HG02973 (cell line): ENCODE data around the gene ITGAL.

Source experiments
- ATAC-seq: cut with Tn5 transposase; IDR thresholded peaks from one replicate; pipeline ENCODE4 v1.9.1; 2021; ENCODE audit warnings: moderate library complexity; ENCODE audit not compliant: unreplicated experiment

The ITGAL gene

GRCh38 chr16:30541502-30542329 is 69.2 kb downstream of the ITGAL start:
- no peak for ATAC-seq

GRCh38 chr16:30543067-30543466 is 70.5 kb downstream of the ITGAL start:
- ATAC-seq = no peak

GRCh38 chr16:30546115-30546514 is 73.6 kb downstream of the ITGAL start:
- ATAC-seq = no peak

GRCh38 chr16:30548416-30549253 is 76.1 kb downstream of the ITGAL start:
- ATAC-seq = no peak

- ATAC-seq = no peak
These were observed 79.2 kb downstream of the ITGAL start for GRCh38 chr16:30551781-30552180.

GRCh38 chr16:30552956-30553355 is 80.4 kb downstream of the ITGAL start:
- no peak for ATAC-seq

- no peak for ATAC-seq
These were observed 80.9 kb downstream of the ITGAL start for GRCh38 chr16:30553393-30553899.

GRCh38 chr16:30554557-30555314 is 82.2 kb downstream of the ITGAL start:
- ATAC-seq = no peak

GRCh38 chr16:30555315-30556124 is 83.0 kb downstream of the ITGAL start:
- ATAC-seq = no peak

- no peak for ATAC-seq
These were observed 83.6 kb downstream of the ITGAL start for GRCh38 chr16:30556125-30556473.

GRCh38 chr16:30557707-30557956 is 85.1 kb downstream of the ITGAL start:
- ATAC-seq = peak; percentile 2

- ATAC-seq = peak; percentile 80
These were observed 85.6 kb downstream of the ITGAL start, which contains the start of gene ZNF764 for GRCh38 chr16:30557957-30558788. ZNF764 (minus strand) TSS chr16:30558374; CDS start chr16:30558182, 192 bp downstream.

- no peak for ATAC-seq
These were observed 86.3 kb downstream of the ITGAL start for GRCh38 chr16:30558789-30559377.

GRCh38 chr16:30559690-30560089 is 87.1 kb downstream of the ITGAL start:
- no peak for ATAC-seq

- no peak for ATAC-seq
These were observed 88.7 kb downstream of the ITGAL start for GRCh38 chr16:30561089-30561816.

- no peak for ATAC-seq
These were observed 89.5 kb downstream of the ITGAL start for GRCh38 chr16:30562021-30562420.

GRCh38 chr16:30565526-30565925 is 93.0 kb downstream of the ITGAL start:
- ATAC-seq = no peak

GRCh38 chr16:30565984-30566383 is 93.4 kb downstream of the ITGAL start:
- no peak for ATAC-seq

- no peak for ATAC-seq
These were observed 94.0 kb downstream of the ITGAL start for GRCh38 chr16:30566531-30566930.
